H9 (cell line): ENCODE results near the gene PDPK1. TPM values are rescaled to one million over a fixed set of nuclear protein-coding genes. Genes with fewer than 3 reads are reported as not detected.
"Not testable (repeated sequence)": the region's sequence is repeated elsewhere in the genome, so short reads cannot be mapped to it uniquely, and the experiment has no call there.

ENCODE experiments used
- DNase-seq: peaks from one replicate; pipeline ENCODE4 v3.0.0-alpha.2; 2017
- H2AFZ ChIP-seq: one replicate; pipeline ENCODE4 v1.6.1; 2013; ENCODE audit warnings: mild to moderate bottlenecking, low read length, control low read depth, moderate library complexity
- H2AK5ac ChIP-seq: 2 replicates; pipeline ENCODE4 v1.6.1; 2013; ENCODE audit warnings: low read length, control low read depth, mixed read lengths; ENCODE audit not compliant: insufficient read length
- H2BK120ac ChIP-seq: one replicate; pipeline ENCODE4 v1.6.1; 2013; ENCODE audit warnings: low read depth, mild to moderate bottlenecking, low read length, control low read depth, inconsistent platforms; ENCODE audit not compliant: poor library complexity, severe bottlenecking
- H2BK12ac ChIP-seq: 2 replicates; pipeline ENCODE4 v1.6.1; 2013; ENCODE audit warnings: low read length, control low read depth, mixed read lengths, low read depth; ENCODE audit not compliant: insufficient read length
- H2BK15ac ChIP-seq: 2 replicates; pipeline ENCODE4 v1.6.1; 2013; ENCODE audit warnings: low read depth, low read length, control low read depth
- H2BK20ac ChIP-seq: one replicate; pipeline ENCODE4 v1.6.1; 2013; ENCODE audit warnings: low read depth, mild to moderate bottlenecking, low read length, control low read depth, inconsistent platforms; ENCODE audit not compliant: poor library complexity, severe bottlenecking
- H2BK5ac ChIP-seq: 2 replicates; pipeline ENCODE4 v1.6.1; 2013; ENCODE audit warnings: low read length, control low read depth, mixed read lengths; ENCODE audit not compliant: insufficient read length
- H3K14ac ChIP-seq: 2 replicates; pipeline ENCODE4 v1.6.1; 2013; ENCODE audit warnings: low read length, control low read depth; ENCODE audit not compliant: insufficient read depth
- H3K18ac ChIP-seq: 2 replicates; pipeline ENCODE4 v1.6.1; 2013; ENCODE audit warnings: low read depth, mild to moderate bottlenecking, mixed read lengths, low read length, control low read depth; ENCODE audit not compliant: insufficient read length
- H3K23ac ChIP-seq: 2 replicates; pipeline ENCODE4 v1.6.1; 2013; ENCODE audit warnings: low read length, control low read depth, mixed read lengths, low read depth; ENCODE audit not compliant: insufficient read length
- H3K23me2 ChIP-seq: 2 replicates; pipeline ENCODE4 v1.6.1; 2013; ENCODE audit warnings: low read depth, mild to moderate bottlenecking, mixed read lengths, low read length, control low read depth; ENCODE audit not compliant: insufficient read length, poor library complexity, severe bottlenecking
- H3K27ac ChIP-seq: 2 replicates; pipeline ENCODE4 v1.5.1; 2013; ENCODE audit warnings: low read length, control low read depth, mixed read lengths, low read depth; ENCODE audit not compliant: insufficient read length
- H3K27me3 ChIP-seq: 2 replicates; pipeline ENCODE4 v1.6.1; 2013; ENCODE audit warnings: low read length, control low read depth, inconsistent platforms; ENCODE audit not compliant: insufficient read depth
- H3K4ac ChIP-seq: 2 replicates; pipeline ENCODE4 v1.6.1; 2013; ENCODE audit warnings: low read depth, mild to moderate bottlenecking, control low read depth, inconsistent platforms, low read length, moderate library complexity
- H3K4me1 ChIP-seq: 2 replicates; pipeline ENCODE4 v1.6.1; 2013; ENCODE audit warnings: low read length, control low read depth, inconsistent platforms; ENCODE audit not compliant: insufficient read depth
- H3K4me2 ChIP-seq: 2 replicates; pipeline ENCODE4 v1.6.1; 2013; ENCODE audit warnings: low read length, control low read depth, mixed read lengths; ENCODE audit not compliant: insufficient read length, insufficient read depth
- H3K56ac ChIP-seq: 2 replicates; pipeline ENCODE4 v1.6.1; 2013; ENCODE audit warnings: low read depth, mild to moderate bottlenecking, mixed read lengths, low read length, control low read depth; ENCODE audit not compliant: insufficient read length
- H3K79me1 ChIP-seq: 2 replicates; pipeline ENCODE4 v1.6.1; 2013; ENCODE audit warnings: low read depth, mild to moderate bottlenecking, moderate library complexity, low read length, control low read depth, inconsistent platforms; ENCODE audit not compliant: insufficient read depth, poor library complexity, severe bottlenecking
- H3K79me2 ChIP-seq: 2 replicates; pipeline ENCODE4 v1.6.1; 2013; ENCODE audit warnings: low read length, control low read depth, inconsistent platforms; ENCODE audit not compliant: insufficient read depth
- H3K9ac ChIP-seq: 2 replicates; pipeline ENCODE4 v1.6.1; 2013; ENCODE audit warnings: low read length, control low read depth, mixed read lengths; ENCODE audit not compliant: insufficient read length; ENCODE audit errors: extremely low read depth
- H3K9me3 ChIP-seq: one replicate; pipeline ENCODE4 v1.6.1; 2013; ENCODE audit warnings: low read depth, low read length, inconsistent platforms; ENCODE audit not compliant: control insufficient read depth
- H3T11ph ChIP-seq: one replicate; pipeline ENCODE4 v1.6.1; 2013; ENCODE audit warnings: mild to moderate bottlenecking, low read length, control low read depth, inconsistent platforms
- H4K20me1 ChIP-seq: one replicate; pipeline ENCODE4 v1.6.1; 2013; ENCODE audit not compliant: control insufficient read depth, insufficient read length, insufficient read depth
- H4K5ac ChIP-seq: 2 replicates; pipeline ENCODE4 v1.6.1; 2013; ENCODE audit warnings: low read depth, mild to moderate bottlenecking, mixed read lengths, low read length, control low read depth; ENCODE audit not compliant: insufficient read length
- H4K8ac ChIP-seq: replicated peaks from 2 replicates; pipeline ENCODE4 v1.6.1; 2013; ENCODE audit warnings: low read length, control low read depth, mixed read lengths, low read depth; ENCODE audit not compliant: insufficient read length
- H4K91ac ChIP-seq: 2 replicates; pipeline ENCODE4 v1.6.1; 2013; ENCODE audit warnings: low read depth, mild to moderate bottlenecking, moderate library complexity, mixed read lengths, low read length, control low read depth; ENCODE audit not compliant: insufficient read length
- H3K27ac Mint-ChIP-seq, 3 experiments: 2 replicates in 2 of 3; 3 replicates in 1 of 3; pipeline ENCODE4 v1.8.0; 2020 to 2021; ENCODE audit warnings: mixed read lengths in 3 of 3, mild to moderate bottlenecking in 1 of 3, moderate library complexity in 1 of 3
- H3K27me3 Mint-ChIP-seq: 2 replicates; pipeline ENCODE4 v1.8.0; 2021; ENCODE audit warnings: low read depth, mild to moderate bottlenecking, moderate library complexity, mixed read lengths
- H3K36me3 Mint-ChIP-seq, 3 experiments: 2 replicates in 2 of 3; 3 replicates in 1 of 3; pipeline ENCODE4 v1.8.0; 2020 to 2021; ENCODE audit warnings: low read depth in 3 of 3, mixed read lengths in 3 of 3; ENCODE audit not compliant: insufficient read depth in 1 of 3
- H3K4me1 Mint-ChIP-seq, 2 experiments: 2 replicates each; pipeline ENCODE4 v1.8.0; 2020; ENCODE audit warnings: mixed read lengths in 2 of 2
- H3K4me3 Mint-ChIP-seq, 2 experiments: 2 replicates in 1 of 2; 3 replicates in 1 of 2; pipeline ENCODE4 v1.8.0; 2020 to 2021; ENCODE audit warnings: mild to moderate bottlenecking in 2 of 2, mixed read lengths in 2 of 2, moderate library complexity in 1 of 2
- H3K9me3 Mint-ChIP-seq, 2 experiments: 2 replicates in 1 of 2; 3 replicates in 1 of 2; pipeline ENCODE4 v1.8.0; 2020; ENCODE audit warnings: mild to moderate bottlenecking in 2 of 2, mixed read lengths in 2 of 2, moderate library complexity in 1 of 2
- WGBS: extraction: QIAGEN DNeasy Blood & Tissue Kit; methylation state at CpG from one replicate; pipeline ENCODE4 v1.1.7; 2013; ENCODE audit warnings: missing lambda C conversion rate, low lambda C conversion rate, mixed read lengths; ENCODE audit not compliant: insufficient read length; ENCODE audit errors: extremely low coverage; 5-methylcytosine and 5-hydroxymethylcytosine counted together
- total RNA-seq: library from RNA; stranded (reverse); gene quantifications from 2 replicates; pipeline ENCODE4 v1.2.1, GENCODE V29; 2021

PDPK1 gene
- total RNA-seq, 1 experiment from 2014 or later = 32.8 TPM

- not testable (repeated sequence) for H3K14ac ChIP-seq, H3K18ac ChIP-seq, H3K36me3 Mint-ChIP-seq, H4K20me1 ChIP-seq, DNase-seq, H2BK20ac ChIP-seq, H2BK5ac ChIP-seq, H2BK12ac ChIP-seq, H3T11ph ChIP-seq, H3K4me1 ChIP-seq, H3K9me3 ChIP-seq, H3K27ac ChIP-seq, H3K79me1 ChIP-seq, H3K79me2 ChIP-seq, H2AK5ac ChIP-seq, H3K56ac ChIP-seq, H3K4me3 Mint-ChIP-seq, H2AFZ ChIP-seq, H3K9me3 Mint-ChIP-seq, H3K9ac ChIP-seq, H4K8ac ChIP-seq, H3K4ac ChIP-seq, H4K5ac ChIP-seq, H4K91ac ChIP-seq, H2BK15ac ChIP-seq, H3K27me3 Mint-ChIP-seq, H3K27me3 ChIP-seq, H2BK120ac ChIP-seq, H3K4me1 Mint-ChIP-seq, H3K4me2 ChIP-seq, H3K27ac Mint-ChIP-seq, H3K23ac ChIP-seq, H3K23me2 ChIP-seq
- no CpG with 5 or more reads among the region's 8 CpGs for WGBS
Observed at GRCh38 chr16:2621395-2621794, 83.6 kb downstream of the PDPK1 start.

GRCh38 chr16:2627075-2627474, 89.3 kb downstream of the PDPK1 start:
- not testable (repeated sequence) for H3K79me1 ChIP-seq, H3K4me1 Mint-ChIP-seq, H3K4me1 ChIP-seq, H2AFZ ChIP-seq, H3K9me3 ChIP-seq, DNase-seq, H3K36me3 Mint-ChIP-seq, H4K5ac ChIP-seq, H3K4ac ChIP-seq, H3K27ac Mint-ChIP-seq, H2BK5ac ChIP-seq, H4K91ac ChIP-seq, H4K20me1 ChIP-seq, H3K27me3 ChIP-seq, H2AK5ac ChIP-seq, H3K27ac ChIP-seq, H3K56ac ChIP-seq, H3K23ac ChIP-seq, H2BK12ac ChIP-seq, H2BK15ac ChIP-seq, H3K14ac ChIP-seq, H3K9me3 Mint-ChIP-seq, H4K8ac ChIP-seq, H3K4me2 ChIP-seq, H3K4me3 Mint-ChIP-seq, H3T11ph ChIP-seq, H3K79me2 ChIP-seq, H3K18ac ChIP-seq, H2BK20ac ChIP-seq, H3K23me2 ChIP-seq, H3K9ac ChIP-seq, H2BK120ac ChIP-seq, H3K27me3 Mint-ChIP-seq
- WGBS = no CpG with 5 or more reads among the region's 6 CpGs
